ENCODE results near the gene BIN1.

Gene BIN1

GRCh38 chr2:127103243-127104165 lies 3.5 kb downstream of the BIN1 start:
- no peak for DNase-seq (ENCODE audit: low spot score)

GRCh38 chr2:127102521-127103242 lies 4.3 kb downstream of the BIN1 start:
- DNase-seq (ENCODE audit: low spot score): no peak

GRCh38 chr2:127101756-127102477 lies 5.0 kb downstream of the BIN1 start:
- DNase-seq (ENCODE audit: low spot score): no peak

GRCh38 chr2:127101048-127101611 lies 5.8 kb downstream of the BIN1 start:
- DNase-seq (ENCODE audit: low spot score): no peak

- DNase-seq (ENCODE audit: low spot score): peak; percentile 46
Observed at GRCh38 chr2:127100251-127101047, 6.5 kb downstream of the BIN1 start.

- no peak for DNase-seq (ENCODE audit: low spot score)
Observed at GRCh38 chr2:127098711-127099110, 8.2 kb downstream of the BIN1 start.

GRCh38 chr2:127097841-127098651 lies 8.9 kb downstream of the BIN1 start:
- no peak for DNase-seq (ENCODE audit: low spot score)

- no peak for DNase-seq (ENCODE audit: low spot score)
Observed at GRCh38 chr2:127097471-127097765, 9.5 kb downstream of the BIN1 start.

- no peak for DNase-seq (ENCODE audit: low spot score)
Observed at GRCh38 chr2:127096718-127097470, 10.1 kb downstream of the BIN1 start.

GRCh38 chr2:127096280-127096679 lies 10.7 kb downstream of the BIN1 start:
- DNase-seq (ENCODE audit: low spot score): no peak

- DNase-seq (ENCODE audit: low spot score): no peak
Observed at GRCh38 chr2:127095784-127096183, 11.2 kb downstream of the BIN1 start.

- DNase-seq (ENCODE audit: low spot score): no peak
Observed at GRCh38 chr2:127095367-127095641, 11.7 kb downstream of the BIN1 start.

GRCh38 chr2:127094509-127095366 lies 12.2 kb downstream of the BIN1 start:
- DNase-seq (ENCODE audit: low spot score): peak; percentile 83

GRCh38 chr2:127093648-127094210 lies 13.2 kb downstream of the BIN1 start:
- DNase-seq (ENCODE audit: low spot score): no peak

GRCh38 chr2:127092901-127093516 lies 13.9 kb downstream of the BIN1 start:
- no peak for DNase-seq (ENCODE audit: low spot score)

- DNase-seq (ENCODE audit: low spot score): no peak
Observed at GRCh38 chr2:127092306-127092705, 14.6 kb downstream of the BIN1 start.

- no peak for DNase-seq (ENCODE audit: low spot score)
Observed at GRCh38 chr2:127091886-127092285, 15.1 kb downstream of the BIN1 start.

GRCh38 chr2:127091148-127091547 lies 15.8 kb downstream of the BIN1 start:
- DNase-seq (ENCODE audit: low spot score): no peak
